OCI-M2 (cell line): ENCODE measurements around the gene VPS18.

Source experiments
- DNase-seq: peaks from one replicate; lab custom pipeline; 2025; ENCODE audit not compliant: unreplicated experiment; lab: John Stamatoyannopoulos, UW

Gene VPS18

GRCh38 chr15:40918799-40919392, 24.6 kb downstream of the VPS18 start:
- DNase-seq, result no peak

- DNase-seq, result no peak
Measured at GRCh38 chr15:40921949-40922607, 27.8 kb downstream of the VPS18 start.

- no peak for DNase-seq
Measured at GRCh38 chr15:40922608-40923005, 28.4 kb downstream of the VPS18 start.

GRCh38 chr15:40923551-40923950, 29.3 kb downstream of the VPS18 start:
- DNase-seq, result no peak

GRCh38 chr15:40925495-40925862, 31.2 kb downstream of the VPS18 start:
- DNase-seq, result no peak

- DNase-seq, result no peak
Measured at GRCh38 chr15:40925863-40926658, 31.8 kb downstream of the VPS18 start.

GRCh38 chr15:40926659-40927494, 32.6 kb downstream of the VPS18 start:
- DNase-seq, result no peak

- DNase-seq, result no peak
Measured at GRCh38 chr15:40927495-40927872, 33.2 kb downstream of the VPS18 start.

- DNase-seq, result no peak
Measured at GRCh38 chr15:40927873-40928806, 33.9 kb downstream of the VPS18 start.

- peak; percentile 13 for DNase-seq
Measured at GRCh38 chr15:40928821-40929659, 34.8 kb downstream of the VPS18 start, which contains the start of gene DLL4. TSS of gene DLL4 (plus strand) at chr15:40929340. CDS start at chr15:40929669, 329 bp downstream.

GRCh38 chr15:40929660-40930429, 35.6 kb downstream of the VPS18 start:
- no peak for DNase-seq

- DNase-seq, result no peak
Measured at GRCh38 chr15:40930430-40931299, 36.4 kb downstream of the VPS18 start.

GRCh38 chr15:40931300-40932142, 37.3 kb downstream of the VPS18 start:
- DNase-seq, result no peak

- DNase-seq, result no peak
Measured at GRCh38 chr15:40932156-40932555, 37.9 kb downstream of the VPS18 start.

- no peak for DNase-seq
Measured at GRCh38 chr15:40932649-40933516, 38.6 kb downstream of the VPS18 start.

- DNase-seq, result no peak
Measured at GRCh38 chr15:40933517-40933902, 39.3 kb downstream of the VPS18 start.
